Esophagus muscularis mucosa (tissue), 4 donors: ENCODE data around the gene TTC7B.

Source experiments
- EP300 ChIP-seq: sonication (generic); formaldehyde crosslinking; IDR thresholded peaks from one replicate; pipeline ENCODE4 v1.6.1; 2017; ENCODE audit warnings: antibody characterized with exemption
- POLR2A ChIP-seq: fragments of 450-650 bp; IDR thresholded peaks from one replicate; pipeline ENCODE4 v1.6.1; 2017; ENCODE audit warnings: antibody characterized with exemption, moderate library complexity, mild to moderate bottlenecking, low read depth
- POLR2AphosphoS5 ChIP-seq, 2 donors: sonication (generic); formaldehyde crosslinking; IDR thresholded peaks; one replicate each; pipeline ENCODE4 v1.6.1; 2017; ENCODE audit warnings: antibody characterized with exemption in 2 of 2
- TF ChIP-seq, protein P1 (sequence below), 3 experiments: fragments of 200-600 bp in 2 of 3; fragments of 450-650 bp in 1 of 3; sonication (generic) in 2 of 3; IDR thresholded peaks; one replicate each; pipeline ENCODE4 v1.5.1; 2017 to 2019; ENCODE audit warnings: antibody characterized with exemption in 3 of 3, mild to moderate bottlenecking in 2 of 3, moderate library complexity in 1 of 3

DNA sequence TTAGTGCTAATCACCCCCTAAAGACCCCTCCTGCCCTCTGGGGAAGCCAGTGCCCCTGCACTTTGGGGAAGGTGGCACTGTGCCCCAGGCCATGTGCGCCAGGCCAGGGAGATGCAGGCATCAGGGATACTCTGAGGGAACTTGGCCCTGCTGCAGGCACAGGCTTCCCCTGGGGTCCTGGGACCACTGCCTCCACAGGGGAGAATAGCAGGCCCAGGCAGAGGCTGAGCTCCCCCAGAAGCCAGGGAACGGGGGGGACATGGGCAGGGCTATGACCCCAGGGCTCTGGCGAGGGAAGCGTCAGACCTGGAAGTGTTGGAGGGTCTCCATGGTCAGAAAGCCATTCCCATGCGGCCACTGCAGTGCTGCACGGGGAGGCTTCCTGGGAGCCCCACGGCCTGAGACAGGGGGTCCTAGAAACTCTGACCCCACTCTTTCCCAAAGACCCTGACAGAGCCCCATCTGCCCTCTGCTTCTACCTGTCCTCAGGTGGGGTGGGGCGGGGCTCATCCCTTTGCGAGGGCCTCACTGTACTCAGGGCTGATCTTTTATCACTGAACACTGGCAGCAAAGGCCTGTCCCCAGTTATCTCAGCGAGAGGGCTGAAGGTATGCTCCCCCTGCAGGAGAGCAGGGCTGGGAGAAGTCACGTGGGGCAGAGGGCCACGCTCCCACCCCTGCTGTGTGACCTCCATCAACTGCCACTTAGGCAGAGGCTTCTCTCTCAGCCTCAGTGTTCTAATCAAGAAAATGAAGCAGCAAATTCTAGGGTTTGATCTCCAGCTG is 259.4 kb downstream of the TTC7B start:
- no peak for TF ChIP-seq POLR2AphosphoS5 (IDR thresholded peaks at IDR 0.05)
- TF ChIP-seq, protein P1, sequence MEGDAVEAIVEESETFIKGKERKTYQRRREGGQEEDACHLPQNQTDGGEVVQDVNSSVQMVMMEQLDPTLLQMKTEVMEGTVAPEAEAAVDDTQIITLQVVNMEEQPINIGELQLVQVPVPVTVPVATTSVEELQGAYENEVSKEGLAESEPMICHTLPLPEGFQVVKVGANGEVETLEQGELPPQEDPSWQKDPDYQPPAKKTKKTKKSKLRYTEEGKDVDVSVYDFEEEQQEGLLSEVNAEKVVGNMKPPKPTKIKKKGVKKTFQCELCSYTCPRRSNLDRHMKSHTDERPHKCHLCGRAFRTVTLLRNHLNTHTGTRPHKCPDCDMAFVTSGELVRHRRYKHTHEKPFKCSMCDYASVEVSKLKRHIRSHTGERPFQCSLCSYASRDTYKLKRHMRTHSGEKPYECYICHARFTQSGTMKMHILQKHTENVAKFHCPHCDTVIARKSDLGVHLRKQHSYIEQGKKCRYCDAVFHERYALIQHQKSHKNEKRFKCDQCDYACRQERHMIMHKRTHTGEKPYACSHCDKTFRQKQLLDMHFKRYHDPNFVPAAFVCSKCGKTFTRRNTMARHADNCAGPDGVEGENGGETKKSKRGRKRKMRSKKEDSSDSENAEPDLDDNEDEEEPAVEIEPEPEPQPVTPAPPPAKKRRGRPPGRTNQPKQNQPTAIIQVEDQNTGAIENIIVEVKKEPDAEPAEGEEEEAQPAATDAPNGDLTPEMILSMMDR (IDR thresholded peaks at IDR 0.05): no peak
- TF ChIP-seq POLR2A: no peak
- TF ChIP-seq EP300: no peak
